Measurements from ENCODE around the gene TM9SF4. TPM values are rescaled to one million over a fixed set of nuclear protein-coding genes. Genes with fewer than 3 reads are reported as not detected.

The TM9SF4 gene
- polyA plus RNA-seq, 3 donors: 49.7 to 78.5 (median 78.3) TPM

GRCh38 chr20:32071395-32072167, 37.9 kb upstream of the TM9SF4 start:
- peak overlapping the region; percentile 77 to 100 (median 98) for H3K27ac Mint-ChIP-seq
- H3K4me1 Mint-ChIP-seq: peaks cover 52% of the 10 kb centered on the region
- Histone ChIP-seq H2AFZ (ENCODE audit: insufficient read depth, low read depth, low read length, poor library complexity, severe bottlenecking) (no peak overlapping the region), H3K79me2 (ENCODE audit: insufficient read depth, low read length) (peaks cover 82% of the 10 kb centered on the region), H3K36me3 (replicated peaks in 1 of 2; ENCODE audit: control insufficient read depth in 1 of 2, insufficient read depth in 2 of 2, low read length in 2 of 2) (peaks cover 61 to 64% of the 10 kb centered on the region in 2 donors), H3K9ac (ENCODE audit: insufficient read depth, low read length, poor library complexity, severe bottlenecking) (no peak overlapping the region), H3K27ac (ENCODE audit: low read depth in 1 of 2, low read length in 2 of 2) (peak overlapping the region; percentile 97), H3K27me3 (ENCODE audit: control insufficient read depth in 2 of 2, insufficient read depth in 2 of 2, low read length in 2 of 2) (no peaks in the 10 kb centered on the region), H3K4me3 (replicated peaks in 1 of 3; ENCODE audit: low read depth in 2 of 3, low read length in 3 of 3) (peak overlapping the region in 1 of 3 experiments; percentile 24), H3K4me2 (replicated peaks; ENCODE audit: extremely low read depth, low read length, poor library complexity, severe bottlenecking) (peak overlapping the region; percentile 52), H4K20me1 (ENCODE audit: insufficient read depth, low read length) (peaks cover 52% of the 10 kb centered on the region), H3K4me1 (ENCODE audit: control insufficient read depth in 1 of 2, insufficient read depth in 2 of 2, low read length in 2 of 2) (peaks cover 65 to 78% of the 10 kb centered on the region in 2 donors), H3K9me3 (replicated peaks in 1 of 2; ENCODE audit: control insufficient read depth in 1 of 2, insufficient read depth in 1 of 2, low read length in 2 of 2) (no peaks in the 10 kb centered on the region)
- no peak for DNase-seq
- peaks cover 0 to 4% (median 2%) of the 10 kb centered on the region in 3 donors for H3K27me3 Mint-ChIP-seq (ENCODE audit: low read depth in 3 of 3)
- no peaks in the 10 kb centered on the region for H3K9me3 Mint-ChIP-seq
- peaks cover 83 to 89% of the 10 kb centered on the region in 2 donors for H3K36me3 Mint-ChIP-seq
- intact Hi-C loops (cut with micrococcal nuclease): loop anchor here in 1 of 2 donors (5.0 kb wide), 1 partner anchor 34 kb away; no protein-coding TSS in a partner anchor
- WGBS (ENCODE audit: insufficient coverage): 98% methylated on average over 7 of the region's 17 CpGs
- TF ChIP-seq CTCF (IDR thresholded peaks at IDR 0.05): no peak
- H3K4me3 Mint-ChIP-seq: no peak overlapping the region

- no peak for DNase-seq
- Histone ChIP-seq H3K9ac (ENCODE audit: insufficient read depth, low read length, poor library complexity, severe bottlenecking) (no peak overlapping the region), H4K20me1 (ENCODE audit: insufficient read depth, low read length) (peaks cover 59% of the 10 kb centered on the region), H3K4me1 (ENCODE audit: control insufficient read depth in 1 of 2, insufficient read depth in 2 of 2, low read length in 2 of 2) (peaks cover 65 to 78% of the 10 kb centered on the region in 2 donors), H3K4me2 (replicated peaks; ENCODE audit: extremely low read depth, low read length, poor library complexity, severe bottlenecking) (no peak overlapping the region), H3K27me3 (ENCODE audit: control insufficient read depth in 2 of 2, insufficient read depth in 2 of 2, low read length in 2 of 2) (no peaks in the 10 kb centered on the region), H3K4me3 (replicated peaks in 1 of 3; ENCODE audit: low read depth in 2 of 3, low read length in 3 of 3) (no peak overlapping the region), H3K27ac (ENCODE audit: low read depth in 1 of 2, low read length in 2 of 2) (peak overlapping the region in 1 of 2 donors; percentile 97), H3K79me2 (ENCODE audit: insufficient read depth, low read length) (peaks cover 76% of the 10 kb centered on the region), H3K36me3 (replicated peaks in 1 of 2; ENCODE audit: control insufficient read depth in 1 of 2, insufficient read depth in 2 of 2, low read length in 2 of 2) (peaks cover 68 to 70% of the 10 kb centered on the region in 2 donors), H3K9me3 (replicated peaks in 1 of 2; ENCODE audit: control insufficient read depth in 1 of 2, insufficient read depth in 1 of 2, low read length in 2 of 2) (no peaks in the 10 kb centered on the region), H2AFZ (ENCODE audit: insufficient read depth, low read depth, low read length, poor library complexity, severe bottlenecking) (no peak overlapping the region)
- H3K36me3 Mint-ChIP-seq: peaks cover 80 to 89% of the 10 kb centered on the region in 2 donors
- WGBS (ENCODE audit: insufficient coverage): 95% methylated on average over 4 of the region's 6 CpGs
- H3K27ac Mint-ChIP-seq: peak overlapping the region in 6 of 7 donors; percentile 30 to 100 (median 75)
- no peaks in the 10 kb centered on the region for H3K9me3 Mint-ChIP-seq
- H3K4me1 Mint-ChIP-seq: peaks cover 52% of the 10 kb centered on the region
- H3K27me3 Mint-ChIP-seq (ENCODE audit: low read depth in 3 of 3): peaks cover 0 to 4% (median 2%) of the 10 kb centered on the region in 3 donors
- no peak overlapping the region for H3K4me3 Mint-ChIP-seq
- no peak for TF ChIP-seq CTCF (IDR thresholded peaks at IDR 0.05)
- intact Hi-C loops (cut with micrococcal nuclease): loop anchor here in 1 of 2 donors (5.0 kb wide), 1 partner anchor 35 kb away; no protein-coding TSS in a partner anchor
Measured at GRCh38 chr20:32072168-32072750, 37.3 kb upstream of the TM9SF4 start.
